GM12892 (cell line): Measurements from ENCODE around the gene C17orf107.
"Not testable (repeated sequence)": the region's sequence is repeated elsewhere in the genome, so short reads cannot be mapped to it uniquely, and the experiment has no call there.

Source experiments
- DNase-seq: peaks from one replicate; pipeline ENCODE4 v3.0.0; 2011; ENCODE audit not compliant: insufficient read length
- FAIRE-seq: peaks from 2 replicates; lab custom pipeline; 2011; peaks lifted over from hg19 to GRCh38; lab: Jason Lieb, UNC
- POLR2A ChIP-seq: IDR thresholded peaks from 2 replicates; pipeline ENCODE4 v1.6.1; 2011; ENCODE audit warnings: low read depth, low read length, control low read depth
- POLR2AphosphoS5 ChIP-seq: IDR thresholded peaks from 2 replicates; pipeline ENCODE4 v1.6.1; 2011; ENCODE audit warnings: low read depth, low read length, control low read depth
- TAF1 ChIP-seq: IDR thresholded peaks from 2 replicates; pipeline ENCODE4 v1.6.1; 2011; ENCODE audit warnings: low read depth, mild to moderate bottlenecking, control low read depth, low read length, borderline replicate concordance

Gene C17orf107

GRCh38 chr17:4903051-4903818, 3.9 kb downstream of the C17orf107 start, which contains the start of gene CHRNE:
TSS of gene CHRNE (minus strand) at chr17:4903098. CDS start at chr17:4903063, 35 bp downstream.
- TF ChIP-seq TAF1 (no peak), POLR2A (no peak), POLR2AphosphoS5 (no peak)
- peak; percentile 41 for DNase-seq
- FAIRE-seq, result peak; percentile 95

- not testable (repeated sequence) for FAIRE-seq, DNase-seq
Observed at GRCh38 chr17:4906642-4907041, 7.3 kb downstream of the C17orf107 start.

DNA sequence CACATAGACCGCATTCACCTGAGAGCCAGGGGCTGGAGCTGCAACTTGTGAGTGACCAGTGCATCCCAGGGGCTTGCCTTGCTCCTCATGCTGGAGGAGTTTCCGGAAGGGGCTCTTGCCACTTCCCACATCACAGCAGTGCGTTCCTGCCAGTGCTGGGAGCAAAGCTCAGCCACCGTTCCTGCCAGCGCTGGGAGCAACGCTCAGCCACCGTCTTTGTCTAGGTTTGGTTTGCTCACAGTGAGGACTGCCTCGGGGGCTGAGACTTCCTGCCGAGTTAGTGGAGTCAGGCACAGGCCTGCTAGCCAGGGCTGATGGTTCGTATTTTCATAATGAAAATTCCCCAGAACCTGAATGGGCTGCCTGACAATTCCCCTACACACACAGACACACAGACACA, 9.0 kb downstream of the C17orf107 start:
- DNase-seq, result no peak
- no peak for TF ChIP-seq POLR2AphosphoS5
- no peak for TF ChIP-seq POLR2A
- no peak for TF ChIP-seq TAF1
- no peak for FAIRE-seq

DNA sequence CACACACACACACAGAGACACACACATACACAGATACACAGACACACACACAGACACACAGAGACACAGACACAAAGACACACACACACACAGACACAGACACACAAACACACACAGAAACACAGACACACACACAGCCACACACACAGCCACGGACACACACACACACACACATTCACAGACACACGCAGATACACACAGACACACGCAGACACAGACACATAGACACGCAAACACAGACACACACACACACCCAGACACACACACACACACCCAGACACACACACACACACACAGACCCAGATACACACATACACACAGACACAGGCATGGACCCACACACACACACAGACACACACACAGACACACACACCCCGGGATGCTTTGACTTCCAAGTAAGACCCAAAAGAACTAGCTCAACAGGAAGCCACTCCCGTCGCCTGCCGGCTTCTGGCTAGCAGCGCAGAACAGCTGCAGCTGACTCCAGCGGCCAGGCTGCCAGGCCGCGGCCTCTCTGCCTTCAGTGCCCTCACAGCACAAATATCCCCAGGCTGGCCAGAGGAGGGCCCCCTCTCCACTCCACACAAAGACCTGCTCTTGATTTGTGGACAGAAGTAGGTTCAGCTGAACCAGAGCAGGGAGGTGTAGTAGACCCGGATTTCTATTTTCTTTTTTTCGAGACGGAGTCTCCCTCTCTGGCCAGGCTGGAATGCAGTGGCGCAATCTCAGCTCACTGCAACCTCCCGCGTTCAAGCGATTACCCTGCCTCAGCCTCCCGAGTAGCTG, 9.6 kb downstream of the C17orf107 start:
- FAIRE-seq (peak; percentile 93), DNase-seq (peak; percentile 64)
- TF ChIP-seq POLR2AphosphoS5, result no peak
- no peak for TF ChIP-seq TAF1
- TF ChIP-seq POLR2A, result no peak

- TF ChIP-seq TAF1, result no peak
- no peak for TF ChIP-seq POLR2AphosphoS5
- no peak for TF ChIP-seq POLR2A
- DNase-seq (no peak), FAIRE-seq (no peak)
Observed at GRCh38 chr17:4913994-4914393, 14.7 kb downstream of the C17orf107 start.

DNA sequence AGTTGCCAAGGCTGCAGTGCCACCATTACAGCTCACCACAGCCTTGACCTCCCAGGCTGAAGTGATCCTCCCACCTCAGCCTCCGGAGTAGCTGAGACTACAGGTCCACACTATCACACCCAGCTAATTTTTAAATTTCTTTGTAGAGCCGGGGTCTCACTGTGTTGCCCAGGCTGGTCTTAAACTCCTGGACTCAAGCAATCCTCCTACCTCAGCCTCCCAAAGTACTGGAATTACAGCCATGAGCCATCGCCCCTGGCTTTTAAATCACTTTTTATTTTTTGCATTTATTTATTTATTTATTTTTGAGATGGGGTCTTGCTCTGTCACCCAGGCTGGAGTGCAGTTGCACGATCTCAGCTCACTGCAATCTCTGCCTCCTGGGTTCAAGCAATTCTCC, 15.2 kb downstream of the C17orf107 start:
- FAIRE-seq, DNase-seq: not testable (repeated sequence)

DNA sequence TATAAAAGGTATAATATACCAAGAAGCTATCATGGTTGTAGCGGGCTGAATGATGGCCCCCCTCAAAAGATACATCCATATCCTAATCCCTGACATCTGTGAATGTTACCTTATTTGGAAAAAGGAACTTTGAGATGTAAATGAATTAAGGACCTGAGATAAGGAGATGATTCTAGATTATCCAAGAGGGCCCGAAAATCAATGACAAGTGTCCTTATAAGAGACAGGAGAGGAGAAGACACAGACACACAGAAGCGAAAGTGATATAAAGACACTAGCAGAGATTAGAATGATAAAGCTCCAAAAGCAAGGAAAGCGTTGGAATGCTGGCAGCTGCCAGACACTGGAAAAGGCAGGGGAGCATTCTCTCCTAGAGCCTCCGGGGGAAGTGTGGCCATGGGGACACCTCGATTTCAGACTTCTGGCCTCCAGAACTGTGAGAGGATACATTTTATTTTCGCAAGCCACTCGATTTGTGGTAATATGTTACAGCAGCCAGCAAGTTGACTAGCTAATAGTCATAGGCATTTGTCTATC, 20.2 kb downstream of the C17orf107 start:
- DNase-seq (no peak), FAIRE-seq (no peak)
- TF ChIP-seq POLR2A, result no peak
- no peak for TF ChIP-seq TAF1
- no peak for TF ChIP-seq POLR2AphosphoS5

- DNase-seq (no peak), FAIRE-seq (no peak)
- TF ChIP-seq POLR2A (no peak), TAF1 (no peak), POLR2AphosphoS5 (no peak)
Observed at GRCh38 chr17:4920351-4921048, 21.2 kb downstream of the C17orf107 start.

- FAIRE-seq, result no peak
- TF ChIP-seq POLR2A (no peak), TAF1 (no peak), POLR2AphosphoS5 (no peak)
- DNase-seq, result no peak
Observed at GRCh38 chr17:4921320-4921719, 22.0 kb downstream of the C17orf107 start.

- FAIRE-seq, result peak; percentile 33
- DNase-seq, result not testable (repeated sequence)
Observed at GRCh38 chr17:4926577-4927335, 27.4 kb downstream of the C17orf107 start.

DNA sequence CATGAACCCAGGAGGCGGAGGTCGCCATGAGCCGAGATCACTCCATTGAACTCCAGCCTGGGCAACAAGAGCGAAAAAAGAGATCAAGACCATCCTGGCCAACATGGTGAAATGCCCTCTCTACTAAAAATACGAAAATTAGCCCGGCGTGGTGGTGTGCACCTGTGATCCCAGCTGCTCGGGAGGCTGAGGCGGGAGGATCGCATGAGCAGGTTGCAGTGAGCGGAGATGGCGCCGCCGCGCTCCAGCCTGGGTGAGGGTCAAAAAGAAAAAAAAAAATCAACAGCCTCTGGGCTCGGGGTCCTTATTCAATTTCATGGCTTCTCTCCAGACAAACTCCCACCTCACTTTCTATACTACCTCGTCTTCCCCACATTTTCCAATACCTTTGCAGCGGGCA, 29.5 kb downstream of the C17orf107 start:
- no peak for FAIRE-seq
- TF ChIP-seq POLR2AphosphoS5 (no peak), TAF1 (no peak), POLR2A (no peak)
- DNase-seq, result no peak
